Ishikawa (cell line): ENCODE results near the gene ZNF543.

Experiments used
- CEBPB ChIP-seq: IDR thresholded peaks from 2 replicates; pipeline ENCODE4 v1.6.1; 2012
- CREB1 ChIP-seq: IDR thresholded peaks from 2 replicates; pipeline ENCODE4 v1.6.1; 2012; ENCODE audit warnings: low read depth
- EGR1 ChIP-seq: IDR thresholded peaks from 2 replicates; pipeline ENCODE4 v1.6.1; 2012
- EP300 ChIP-seq: IDR thresholded peaks from 2 replicates; pipeline ENCODE4 v1.6.1; 2012; ENCODE audit warnings: borderline replicate concordance
- FOXM1 ChIP-seq: IDR thresholded peaks from 2 replicates; pipeline ENCODE4 v1.6.1; 2012; ENCODE audit warnings: low read depth, borderline replicate concordance
- NFIC ChIP-seq: IDR thresholded peaks from 2 replicates; pipeline ENCODE4 v1.6.1; 2012
- RAD21 ChIP-seq: IDR thresholded peaks from 2 replicates; pipeline ENCODE4 v1.6.1; 2012; ENCODE audit warnings: low read depth
- TAF1 ChIP-seq: IDR thresholded peaks from 2 replicates; pipeline ENCODE4 v1.6.1; 2012; ENCODE audit warnings: low read depth, mild to moderate bottlenecking
- TCF12 ChIP-seq: IDR thresholded peaks from 2 replicates; pipeline ENCODE4 v1.6.1; 2012; ENCODE audit warnings: low read depth
- TEAD4 ChIP-seq: IDR thresholded peaks from 2 replicates; pipeline ENCODE4 v1.6.1; 2012
- YY1 ChIP-seq: IDR thresholded peaks from 2 replicates; pipeline ENCODE4 v1.6.1; 2012; ENCODE audit warnings: low read depth
- ZBTB7A ChIP-seq: IDR thresholded peaks from 2 replicates; pipeline ENCODE4 v1.6.1; 2012; ENCODE audit warnings: low read depth
- TF ChIP-seq, protein P1 (sequence below): IDR thresholded peaks from 2 replicates; pipeline ENCODE4 v1.6.1; 2012
- TF ChIP-seq, protein P2 (sequence below): IDR thresholded peaks from 2 replicates; pipeline ENCODE4 v1.6.1; 2012
- TF ChIP-seq, protein P3 (sequence below): IDR thresholded peaks from 2 replicates; pipeline ENCODE4 v1.6.1; 2012; ENCODE audit warnings: low read depth, mild to moderate bottlenecking

The ZNF543 gene

DNA sequence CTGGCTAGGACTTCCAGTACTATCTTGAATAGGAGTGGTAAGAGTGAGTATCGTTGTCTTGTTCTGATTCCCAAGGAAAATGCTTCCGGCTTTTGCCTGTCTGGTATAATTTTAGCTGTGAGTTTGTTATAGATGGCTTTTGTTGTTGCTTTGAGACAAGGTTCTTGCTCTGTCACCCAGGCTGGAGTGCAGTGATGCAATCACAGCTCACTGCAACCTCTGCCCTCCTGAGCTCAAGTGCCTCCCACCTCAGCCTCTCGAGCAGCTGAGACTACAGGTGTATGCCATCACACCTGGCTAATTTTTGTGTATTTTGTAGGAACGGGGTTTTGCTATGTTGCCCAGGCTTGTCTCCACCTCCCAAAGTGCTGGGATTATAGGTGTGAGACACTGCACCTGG, 6.1 kb upstream of the ZNF543 start:
- TF ChIP-seq NFIC (no peak), FOXM1 (no peak), CREB1 (no peak)
- TF ChIP-seq, protein P1, sequence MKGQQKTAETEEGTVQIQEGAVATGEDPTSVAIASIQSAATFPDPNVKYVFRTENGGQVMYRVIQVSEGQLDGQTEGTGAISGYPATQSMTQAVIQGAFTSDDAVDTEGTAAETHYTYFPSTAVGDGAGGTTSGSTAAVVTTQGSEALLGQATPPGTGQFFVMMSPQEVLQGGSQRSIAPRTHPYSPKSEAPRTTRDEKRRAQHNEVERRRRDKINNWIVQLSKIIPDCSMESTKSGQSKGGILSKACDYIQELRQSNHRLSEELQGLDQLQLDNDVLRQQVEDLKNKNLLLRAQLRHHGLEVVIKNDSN = no peak

DNA sequence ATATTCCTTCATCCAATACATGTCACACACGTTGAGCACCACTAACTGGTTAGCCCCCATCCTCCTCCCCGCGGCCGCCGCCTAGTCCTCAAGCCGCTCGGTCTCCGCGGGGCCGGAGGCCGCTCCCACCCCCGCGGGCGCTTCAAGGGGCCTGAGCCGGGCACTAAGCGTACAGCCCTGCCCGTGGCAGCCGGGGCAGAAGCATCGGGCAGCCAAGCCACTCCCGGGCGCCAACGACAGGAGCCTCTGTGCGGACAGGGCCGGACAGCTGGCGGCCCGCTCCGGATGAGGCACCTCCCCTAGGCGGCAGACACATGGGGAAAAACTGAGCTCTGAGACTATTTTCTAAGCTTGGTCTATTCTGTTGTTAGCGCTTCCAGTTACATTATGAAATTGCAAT, 2.8 kb upstream of the ZNF543 start:
- no peak for TF ChIP-seq TAF1
- TF ChIP-seq TEAD4 = no peak
- no peak for TF ChIP-seq FOXM1
- TF ChIP-seq, protein P1 = no peak
- TF ChIP-seq CEBPB = no peak
- TF ChIP-seq, protein P2, sequence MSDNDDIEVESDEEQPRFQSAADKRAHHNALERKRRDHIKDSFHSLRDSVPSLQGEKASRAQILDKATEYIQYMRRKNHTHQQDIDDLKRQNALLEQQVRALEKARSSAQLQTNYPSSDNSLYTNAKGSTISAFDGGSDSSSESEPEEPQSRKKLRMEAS = no peak
- no peak for TF ChIP-seq YY1
- TF ChIP-seq, protein P3, sequence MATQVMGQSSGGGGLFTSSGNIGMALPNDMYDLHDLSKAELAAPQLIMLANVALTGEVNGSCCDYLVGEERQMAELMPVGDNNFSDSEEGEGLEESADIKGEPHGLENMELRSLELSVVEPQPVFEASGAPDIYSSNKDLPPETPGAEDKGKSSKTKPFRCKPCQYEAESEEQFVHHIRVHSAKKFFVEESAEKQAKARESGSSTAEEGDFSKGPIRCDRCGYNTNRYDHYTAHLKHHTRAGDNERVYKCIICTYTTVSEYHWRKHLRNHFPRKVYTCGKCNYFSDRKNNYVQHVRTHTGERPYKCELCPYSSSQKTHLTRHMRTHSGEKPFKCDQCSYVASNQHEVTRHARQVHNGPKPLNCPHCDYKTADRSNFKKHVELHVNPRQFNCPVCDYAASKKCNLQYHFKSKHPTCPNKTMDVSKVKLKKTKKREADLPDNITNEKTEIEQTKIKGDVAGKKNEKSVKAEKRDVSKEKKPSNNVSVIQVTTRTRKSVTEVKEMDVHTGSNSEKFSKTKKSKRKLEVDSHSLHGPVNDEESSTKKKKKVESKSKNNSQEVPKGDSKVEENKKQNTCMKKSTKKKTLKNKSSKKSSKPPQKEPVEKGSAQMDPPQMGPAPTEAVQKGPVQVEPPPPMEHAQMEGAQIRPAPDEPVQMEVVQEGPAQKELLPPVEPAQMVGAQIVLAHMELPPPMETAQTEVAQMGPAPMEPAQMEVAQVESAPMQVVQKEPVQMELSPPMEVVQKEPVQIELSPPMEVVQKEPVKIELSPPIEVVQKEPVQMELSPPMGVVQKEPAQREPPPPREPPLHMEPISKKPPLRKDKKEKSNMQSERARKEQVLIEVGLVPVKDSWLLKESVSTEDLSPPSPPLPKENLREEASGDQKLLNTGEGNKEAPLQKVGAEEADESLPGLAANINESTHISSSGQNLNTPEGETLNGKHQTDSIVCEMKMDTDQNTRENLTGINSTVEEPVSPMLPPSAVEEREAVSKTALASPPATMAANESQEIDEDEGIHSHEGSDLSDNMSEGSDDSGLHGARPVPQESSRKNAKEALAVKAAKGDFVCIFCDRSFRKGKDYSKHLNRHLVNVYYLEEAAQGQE = no peak
- no peak for TF ChIP-seq TCF12
- TF ChIP-seq EP300 = no peak
- TF ChIP-seq ZBTB7A = no peak
- no peak for TF ChIP-seq EGR1
- TF ChIP-seq CREB1 = no peak
- TF ChIP-seq RAD21 = no peak
- TF ChIP-seq NFIC = no peak

DNA sequence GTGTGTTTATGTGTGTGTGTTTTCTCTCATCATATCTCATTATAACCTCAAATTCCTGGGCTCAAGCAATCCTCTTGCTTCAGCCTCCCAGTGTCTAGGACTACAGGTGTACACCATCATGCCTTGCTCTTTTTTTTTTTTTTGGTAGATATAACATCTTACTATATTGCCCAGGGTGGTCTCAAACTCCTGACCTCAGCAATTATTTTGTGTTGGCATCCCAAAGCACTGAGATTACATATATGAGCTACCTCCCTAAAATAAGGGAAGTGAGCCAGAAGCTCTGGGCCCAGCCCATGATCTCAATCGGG, 448 bp upstream of the ZNF543 start:
- TF ChIP-seq EGR1 (no peak), YY1 (no peak), EP300 (no peak), TCF12 (no peak), CREB1 (no peak), CEBPB (no peak), FOXM1 (no peak), TAF1 (no peak), TEAD4 (no peak), ZBTB7A (no peak), NFIC (no peak), RAD21 (no peak)
- TF ChIP-seq, protein P2 = no peak
- TF ChIP-seq, protein P3 = no peak
- TF ChIP-seq, protein P1 = no peak

DNA sequence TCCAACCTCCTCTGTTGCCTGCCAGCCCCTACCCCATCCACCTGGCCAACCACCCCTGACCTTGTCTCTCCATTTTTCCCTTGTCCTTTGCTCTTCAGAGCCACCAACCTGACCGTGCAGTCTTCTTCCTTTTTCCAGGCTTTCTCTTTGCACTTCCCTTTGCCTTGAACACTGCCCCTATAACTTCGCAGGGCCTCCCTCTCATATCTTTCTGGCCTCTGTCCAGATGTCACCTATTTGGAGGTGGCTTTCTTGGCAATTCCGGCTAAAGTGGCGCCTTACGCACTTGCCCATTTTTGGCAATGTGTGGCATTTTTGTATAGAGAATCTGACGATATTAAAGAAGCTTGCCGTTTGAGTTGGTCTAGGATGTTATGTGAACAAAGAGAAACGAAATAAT, 844 bp downstream of the ZNF543 start:
- TF ChIP-seq RAD21 (no peak), ZBTB7A (no peak), TCF12 (no peak), FOXM1 (no peak), YY1 (no peak), EGR1 (no peak), CEBPB (no peak), CREB1 (no peak), EP300 (no peak), TEAD4 (no peak), TAF1 (no peak), NFIC (no peak)
- TF ChIP-seq, protein P3 = no peak
- TF ChIP-seq, protein P2 = no peak
- TF ChIP-seq, protein P1 = no peak
